Psoas muscle (tissue), 8 donors: ENCODE measurements around the gene CHST11. TPM values are rescaled to one million over a fixed set of nuclear protein-coding genes. Genes with fewer than 3 reads are reported as not detected.

ENCODE experiments used
- ATAC-seq, 4 donors: fragments of 200-7000 bp; cut with Tn5 transposase; one replicate each; pipeline ENCODE4 v1.9.1; 2020; ENCODE audit warnings: moderate library complexity in 3 of 4, mild to moderate bottlenecking in 2 of 4
- DNase-seq, 2 donors: peaks; one replicate each; pipeline ENCODE4 v3.0.0-alpha.2; 2020
- H3K27ac ChIP-seq: fragments of 200-600 bp; one replicate; pipeline ENCODE4 v1.8.0; 2022
- H3K27me3 ChIP-seq, 3 donors: fragments of 200-600 bp in 1 of 3; one replicate each; pipeline versions ENCODE4 v1.6.1 to v1.8.0; 2013 to 2022; ENCODE audit warnings: low read length in 2 of 3, mild to moderate bottlenecking in 2 of 3, moderate library complexity in 1 of 3; ENCODE audit not compliant: insufficient read depth in 3 of 3
- H3K36me3 ChIP-seq, 2 donors: fragments of 200-600 bp in 1 of 2; one replicate each; pipeline versions ENCODE4 v1.6.1 to v1.8.0; 2013 to 2022; ENCODE audit warnings: low read depth in 1 of 2, mild to moderate bottlenecking in 1 of 2, moderate library complexity in 1 of 2; ENCODE audit not compliant: insufficient read depth in 1 of 2
- H3K4me1 ChIP-seq: fragments of 200-600 bp; one replicate; pipeline ENCODE4 v1.8.0; 2022
- H3K4me3 ChIP-seq: fragments of 200-600 bp; one replicate; pipeline ENCODE4 v1.8.0; 2022; ENCODE audit warnings: mild to moderate bottlenecking
- H3K9me3 ChIP-seq: fragments of 200-600 bp; one replicate; pipeline ENCODE4 v1.8.0; 2022
- CTCF ChIP-seq: fragments of 200-600 bp; IDR thresholded peaks from one replicate; pipeline ENCODE4 v1.8.0; 2022; ENCODE audit warnings: antibody characterized with exemption
- WGBS, 3 donors: extraction: QIAGEN DNeasy Blood & Tissue Kit; methylation state at CpG; one replicate each; pipeline versions ENCODE4 v1.1.6 to v1.1.7; 2013; 5-methylcytosine and 5-hydroxymethylcytosine counted together
- intact Hi-C, 2 donors: fragments of 100-400 bp; cut with DNase I; formaldehyde crosslinking; loops; one replicate each; pipeline versions ENCODE4 v1.11.0 to v1.14.2; 2022
- polyA plus RNA-seq, 3 donors: library from polyadenylated mRNA; stranded (reverse); fragments of 200-250 nt; gene quantifications; one replicate each; pipeline ENCODE4 v1.2.3, GENCODE V29; 2013
- total RNA-seq, 4 donors: library from RNA; stranded (reverse); fragmentation: NEBNext Ultra II Directional in 2 of 4; extraction: Animal tissue kit (Norgen Biotek cat#: 25700) in 2 of 4; gene quantifications; one replicate each; pipeline versions ENCODE4 v1.2.1 to v1.2.4, GENCODE V29; 2021 to 2023
- donor health status: healthy with polysubstance abuse.
- donor health status: DM: no; HTN: no; CAD: no; lungs with moderate emphysema.
- donor health status: Bipolar disorder and iron deficiency.
- donor health status: healthy.
- donor health status: DM: yes; HTN: yes; CAD: no.
- donor health status: DM: no; HTN: no; CAD: no.
- donor health status: DM: no; HTN: no; CAD: no.
- donor health status: DM: yes; HTN: yes; CAD: no.

CHST11 gene
- total and polyA plus RNA-seq, 7 donors, result 0.52 to 1.6 (median 1.0) TPM

GRCh38 chr12:104643819-104644669, 187.3 kb downstream of the CHST11 start:
- Histone ChIP-seq H3K36me3 (no peaks in the 10 kb centered on the region), H3K9me3 (no peaks in the 10 kb centered on the region), H3K27me3 (no peaks in the 10 kb centered on the region), H3K4me3 (no peak overlapping the region), H3K4me1 (no peaks in the 10 kb centered on the region), H3K27ac (no peak overlapping the region)
- ATAC-seq (no peak), DNase-seq (no peak)
- 54 to 65% (median 59%) methylated on average over 12 of the region's 12 CpGs for WGBS, 3 donors
- intact Hi-C loops, result no loop called here
- no peak for TF ChIP-seq CTCF

GRCh38 chr12:104648756-104649155, 192.0 kb downstream of the CHST11 start:
- H3K27me3 ChIP-seq, result no peaks in the 10 kb centered on the region
- H3K4me3 ChIP-seq, result no peak overlapping the region
- no peak for TF ChIP-seq CTCF
- H3K36me3 ChIP-seq, result no peaks in the 10 kb centered on the region
- DNase-seq, result no peak
- no peak for ATAC-seq
- WGBS, 3 donors, result 75 to 81% (median 76%) methylated on average over 4 of the region's 4 CpGs
- H3K9me3 ChIP-seq, result no peaks in the 10 kb centered on the region
- H3K27ac ChIP-seq, result no peak overlapping the region
- intact Hi-C loops, result no loop called here
- H3K4me1 ChIP-seq, result no peaks in the 10 kb centered on the region

- ATAC-seq, result no peak
- 93 to 95% (median 94%) methylated on average over 2 of the region's 2 CpGs for WGBS, 3 donors
- Histone ChIP-seq H3K27me3 (no peaks in the 10 kb centered on the region), H3K27ac (no peak overlapping the region), H3K36me3 (no peaks in the 10 kb centered on the region), H3K9me3 (no peaks in the 10 kb centered on the region), H3K4me3 (no peak overlapping the region), H3K4me1 (no peaks in the 10 kb centered on the region)
- no peak for TF ChIP-seq CTCF
- intact Hi-C loops, result no loop called here
- DNase-seq, result no peak
Measured at GRCh38 chr12:104649217-104649824, 192.6 kb downstream of the CHST11 start.

- ATAC-seq (no peak), DNase-seq (no peak)
- no peak for TF ChIP-seq CTCF
- Histone ChIP-seq H3K36me3 (no peaks in the 10 kb centered on the region), H3K4me1 (no peaks in the 10 kb centered on the region), H3K27me3 (no peaks in the 10 kb centered on the region), H3K4me3 (no peak overlapping the region), H3K9me3 (no peaks in the 10 kb centered on the region), H3K27ac (no peak overlapping the region)
- intact Hi-C loops, result no loop called here
Measured at GRCh38 chr12:104649921-104650320, 193.2 kb downstream of the CHST11 start.
